Melanocyte of skin (primary cell): ENCODE results near the gene ATXN1L. TPM values are rescaled to one million over a fixed set of nuclear protein-coding genes. Genes with fewer than 3 reads are reported as not detected.

Experiments used
- total RNA-seq, 2 donors: library from RNA; depleted of rRNA; stranded (reverse); fragments of >200 nt; gene quantifications; 2 replicates each; pipeline ENCODE4 v1.2.3, GENCODE V29; 2012

Gene ATXN1L
- 10 to 100 TPM; 15.7 to 18.2 TPM for total RNA-seq

GRCh38 chr16:71845639-71846430, at the start of gene ATXN1L:
Gene ATXN1L (plus strand): TSS chr16:71845976. CDS start chr16:71849741, 3,765 bp downstream.

GRCh38 chr16:71808593-71809459, 37.0 kb upstream of the ATXN1L start, which contains the start of gene AP1G1:
Gene AP1G1 (minus strand): TSS chr16:71808834. CDS start chr16:71789479, 19,355 bp downstream.

GRCh38 chr16:71883849-71884638, 38.3 kb downstream of the ATXN1L start, which contains the start of gene ZNF821:
Gene ZNF821 (minus strand): TSS chr16:71884182. CDS start chr16:71879946, 4,236 bp downstream.

GRCh38 chr16:71894921-71895678, 49.3 kb downstream of the ATXN1L start, which contains the start of gene IST1:
Gene IST1 (plus strand): TSS chr16:71895531. CDS start chr16:71915641, 20,110 bp downstream.

Other genes with a start within 250 kb of the ATXN1L start
- not detected for gene MARVELD3, start 219.8 kb upstream of the ATXN1L start, total RNA-seq
- 1 to 10 TPM; 7.2 to 9.3 TPM for gene PHLPP2, start 121.3 kb upstream of the ATXN1L start, total RNA-seq
- gene AP1G1, start 37.1 kb upstream of the ATXN1L start, total RNA-seq, result 10 to 100 TPM; 80.3 to 81.2 TPM
- gene ZNF821, start 38.2 kb downstream of the ATXN1L start, total RNA-seq, result 1 to 10 TPM; 3.0 to 6.2 TPM
- 100 to 1,000 TPM; 171 to 192 TPM for gene IST1, start 49.6 kb downstream of the ATXN1L start, total RNA-seq
- gene PKD1L3, start 154.4 kb downstream of the ATXN1L start, total RNA-seq, result not detected
- 10 to 100 TPM in 1 of 2 donors, 1 to 10 TPM in 1; 3.8 to 10.7 TPM for gene DHODH, start 162.8 kb downstream of the ATXN1L start, total RNA-seq
- not detected for gene HP, start 208.5 kb downstream of the ATXN1L start, total RNA-seq
- gene HPR, start 217.2 kb downstream of the ATXN1L start, total RNA-seq, result not detected
- 10 to 100 TPM in 1 of 2 donors, 1 to 10 TPM in 1; 7.6 to 11.0 TPM for gene TXNL4B, start 247.6 kb downstream of the ATXN1L start, total RNA-seq
- gene DHX38, start 247.9 kb downstream of the ATXN1L start, total RNA-seq, result 10 to 100 TPM; 34.4 to 75.6 TPM